Neutrophil (primary cell): ENCODE results near the gene OR6S1.
A peak's percentile ranks its signal among the peaks of the same experiment; 100 is the strongest.

Experiments
- H3K27ac ChIP-seq: fragments of 200-600 bp; sonication (generic); 2 replicates; pipeline ENCODE4 v1.5.1; 2016; ENCODE audit warnings: mild to moderate bottlenecking, moderate library complexity
- H3K27me3 ChIP-seq: fragments of 200-600 bp; sonication (generic); 2 replicates; pipeline ENCODE4 v1.6.0; 2016; ENCODE audit warnings: mild to moderate bottlenecking
- H3K36me3 ChIP-seq: fragments of 200-600 bp; sonication (generic); 2 replicates; pipeline ENCODE4 v1.5.1; 2017
- H3K4me1 ChIP-seq, 2 experiments: fragments of 200-600 bp in 1 of 2; sonication (generic) in 1 of 2; 1 replicate in 1 of 2; 2 replicates in 1 of 2; pipeline versions ENCODE4 v1.5.1 to v1.6.1; 2013 to 2016; ENCODE audit warnings: low read depth in 1 of 2, low read length in 1 of 2, mild to moderate bottlenecking in 1 of 2, moderate library complexity in 1 of 2; ENCODE audit not compliant: control insufficient read depth in 1 of 2, insufficient read depth in 1 of 2
- H3K4me3 ChIP-seq, 2 experiments: fragments of 200-600 bp in 1 of 2; sonication (generic) in 1 of 2; 1 replicate in 1 of 2; 2 replicates in 1 of 2; pipeline ENCODE4 v1.5.1; 2013 to 2016; ENCODE audit warnings: low read depth in 1 of 2, low read length in 1 of 2, mild to moderate bottlenecking in 1 of 2, moderate library complexity in 1 of 2
- H3K9me3 ChIP-seq: fragments of 200-600 bp; sonication (generic); 2 replicates; pipeline ENCODE4 v1.5.1; 2016
- TF ChIP-seq, protein P1 (sequence below): fragments of 200-600 bp; sonication (generic); IDR thresholded peaks from 2 replicates; pipeline ENCODE4 v1.5.1; 2016; ENCODE audit warnings: antibody characterized with exemption

Gene OR6S1, protein sequence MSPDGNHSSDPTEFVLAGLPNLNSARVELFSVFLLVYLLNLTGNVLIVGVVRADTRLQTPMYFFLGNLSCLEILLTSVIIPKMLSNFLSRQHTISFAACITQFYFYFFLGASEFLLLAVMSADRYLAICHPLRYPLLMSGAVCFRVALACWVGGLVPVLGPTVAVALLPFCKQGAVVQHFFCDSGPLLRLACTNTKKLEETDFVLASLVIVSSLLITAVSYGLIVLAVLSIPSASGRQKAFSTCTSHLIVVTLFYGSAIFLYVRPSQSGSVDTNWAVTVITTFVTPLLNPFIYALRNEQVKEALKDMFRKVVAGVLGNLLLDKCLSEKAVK

DNA sequence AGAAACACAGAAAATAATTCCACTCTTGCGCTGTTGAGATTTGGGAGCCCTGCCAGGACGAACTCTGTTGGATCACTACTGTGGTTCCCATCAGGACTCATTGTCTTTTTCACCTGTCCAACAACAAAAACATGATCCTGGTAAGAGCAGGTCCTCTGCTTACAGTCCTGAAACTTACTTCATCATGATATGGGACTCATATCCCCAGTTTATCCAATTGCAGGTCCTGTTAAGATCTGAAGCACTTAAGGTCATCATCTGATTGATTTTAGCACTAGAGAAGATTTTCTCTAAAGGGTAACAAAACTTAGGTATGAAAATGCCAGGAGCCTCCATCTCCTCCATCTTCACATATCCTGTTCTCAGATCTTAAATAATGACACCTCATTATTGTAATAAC, at the start of gene OR6S1:
Gene OR6S1, minus strand, starts transcription at position 101 of the 400 bp plus-strand sequence. Its CDS starts 0 bp downstream, at position 101.
- no peaks in the 10 kb centered on the region for H3K9me3 ChIP-seq
- H3K27ac ChIP-seq, result no peak within 1 kb of the TSS
- no peak within 1 kb of the TSS for H3K4me3 ChIP-seq
- H3K4me1 ChIP-seq, result no peaks in the 10 kb centered on the region
- no peaks in the 10 kb centered on the region for H3K36me3 ChIP-seq
- peaks cover 79% of the 10 kb centered on the region for H3K27me3 ChIP-seq
- TF ChIP-seq, protein P1, sequence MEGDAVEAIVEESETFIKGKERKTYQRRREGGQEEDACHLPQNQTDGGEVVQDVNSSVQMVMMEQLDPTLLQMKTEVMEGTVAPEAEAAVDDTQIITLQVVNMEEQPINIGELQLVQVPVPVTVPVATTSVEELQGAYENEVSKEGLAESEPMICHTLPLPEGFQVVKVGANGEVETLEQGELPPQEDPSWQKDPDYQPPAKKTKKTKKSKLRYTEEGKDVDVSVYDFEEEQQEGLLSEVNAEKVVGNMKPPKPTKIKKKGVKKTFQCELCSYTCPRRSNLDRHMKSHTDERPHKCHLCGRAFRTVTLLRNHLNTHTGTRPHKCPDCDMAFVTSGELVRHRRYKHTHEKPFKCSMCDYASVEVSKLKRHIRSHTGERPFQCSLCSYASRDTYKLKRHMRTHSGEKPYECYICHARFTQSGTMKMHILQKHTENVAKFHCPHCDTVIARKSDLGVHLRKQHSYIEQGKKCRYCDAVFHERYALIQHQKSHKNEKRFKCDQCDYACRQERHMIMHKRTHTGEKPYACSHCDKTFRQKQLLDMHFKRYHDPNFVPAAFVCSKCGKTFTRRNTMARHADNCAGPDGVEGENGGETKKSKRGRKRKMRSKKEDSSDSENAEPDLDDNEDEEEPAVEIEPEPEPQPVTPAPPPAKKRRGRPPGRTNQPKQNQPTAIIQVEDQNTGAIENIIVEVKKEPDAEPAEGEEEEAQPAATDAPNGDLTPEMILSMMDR, result no peak

DNA sequence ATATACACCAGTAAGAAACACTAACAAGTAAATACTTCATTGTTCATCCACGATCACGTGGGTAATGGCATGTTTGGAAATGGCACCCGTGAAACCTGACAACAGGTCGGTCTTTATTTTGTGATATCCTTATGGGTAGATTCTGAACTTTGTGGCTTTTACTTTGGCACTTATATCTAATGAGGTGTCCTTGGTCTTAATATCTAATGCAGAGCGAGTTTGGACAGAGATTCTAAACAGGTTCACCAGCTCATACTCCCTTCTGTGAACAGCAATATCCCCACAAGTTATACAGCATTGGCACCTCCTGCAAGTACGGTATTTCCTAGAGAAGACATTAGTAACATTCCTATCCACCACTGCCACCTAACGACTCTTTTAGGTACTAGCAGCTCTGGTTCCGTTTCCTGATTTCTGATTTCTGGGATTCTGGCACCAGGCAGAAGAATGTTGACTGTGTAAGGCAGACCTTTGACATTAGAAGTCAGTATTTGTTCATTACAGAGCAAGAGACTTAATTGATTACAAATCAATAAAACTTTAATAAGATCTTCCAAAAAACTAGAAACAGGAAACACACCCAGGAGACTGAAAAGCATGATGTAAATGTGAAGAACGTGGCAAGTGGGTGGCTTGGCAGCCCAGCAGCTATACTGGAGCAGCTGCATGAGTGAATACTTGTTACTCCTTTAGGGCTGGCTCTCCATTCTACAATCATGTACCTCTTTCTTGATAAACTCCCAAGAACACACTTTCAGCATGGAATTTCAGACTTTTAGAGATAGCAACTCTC, 49.6 kb upstream of the OR6S1 start:
- Histone ChIP-seq H3K9me3 (no peaks in the 10 kb centered on the region), H3K4me3 (no peak overlapping the region), H3K27ac (no peak overlapping the region), H3K27me3 (peaks cover 4% of the 10 kb centered on the region), H3K36me3 (no peaks in the 10 kb centered on the region), H3K4me1 (no peaks in the 10 kb centered on the region)
- TF ChIP-seq, protein P1, result peak; percentile 88

DNA sequence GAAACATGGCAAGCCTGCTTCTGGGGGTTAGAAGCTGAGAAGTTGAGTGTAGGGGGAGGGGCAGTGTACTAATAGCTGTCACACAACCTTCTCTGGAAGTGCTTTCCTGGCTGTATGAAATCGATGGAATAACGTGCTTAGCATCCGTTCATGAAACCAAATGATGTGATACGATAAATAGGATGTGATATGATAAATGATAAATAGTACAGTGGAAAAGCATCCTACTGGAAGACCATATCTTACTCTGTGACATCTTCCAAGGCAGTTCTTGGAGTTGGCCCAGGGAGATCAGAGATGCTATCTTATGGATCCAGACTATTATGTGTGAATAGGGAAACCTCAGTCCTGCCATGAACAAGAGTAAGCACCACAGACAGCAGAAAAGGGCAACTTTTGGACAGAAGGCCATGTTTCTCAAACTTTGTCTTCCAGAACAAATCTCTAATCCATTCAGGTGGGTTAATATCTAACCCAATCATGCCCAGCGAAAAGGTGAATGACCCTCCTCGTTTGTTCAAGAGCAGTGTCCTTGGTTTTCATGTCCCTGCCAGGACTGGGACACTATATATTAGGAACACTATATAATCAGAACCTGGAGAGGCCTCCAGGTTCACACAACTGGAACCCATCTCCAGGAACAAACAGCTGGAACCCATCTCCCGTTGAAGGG, 46.8 kb upstream of the OR6S1 start, which contains the start of gene ANG:
Gene ANG, plus strand, starts transcription at position 598 of the 673 bp plus-strand sequence. CDS start 4,801 bp downstream, outside the sequence.
- Histone ChIP-seq H3K4me1 (peaks cover 21 to 22% of the 10 kb centered on the region in 2 experiments), H3K36me3 (no peaks in the 10 kb centered on the region), H3K27me3 (peaks cover 32% of the 10 kb centered on the region), H3K27ac (no peak within 1 kb of the TSS), H3K4me3 (no peak within 1 kb of the TSS), H3K9me3 (no peaks in the 10 kb centered on the region)
- TF ChIP-seq, protein P1, result no peak

DNA sequence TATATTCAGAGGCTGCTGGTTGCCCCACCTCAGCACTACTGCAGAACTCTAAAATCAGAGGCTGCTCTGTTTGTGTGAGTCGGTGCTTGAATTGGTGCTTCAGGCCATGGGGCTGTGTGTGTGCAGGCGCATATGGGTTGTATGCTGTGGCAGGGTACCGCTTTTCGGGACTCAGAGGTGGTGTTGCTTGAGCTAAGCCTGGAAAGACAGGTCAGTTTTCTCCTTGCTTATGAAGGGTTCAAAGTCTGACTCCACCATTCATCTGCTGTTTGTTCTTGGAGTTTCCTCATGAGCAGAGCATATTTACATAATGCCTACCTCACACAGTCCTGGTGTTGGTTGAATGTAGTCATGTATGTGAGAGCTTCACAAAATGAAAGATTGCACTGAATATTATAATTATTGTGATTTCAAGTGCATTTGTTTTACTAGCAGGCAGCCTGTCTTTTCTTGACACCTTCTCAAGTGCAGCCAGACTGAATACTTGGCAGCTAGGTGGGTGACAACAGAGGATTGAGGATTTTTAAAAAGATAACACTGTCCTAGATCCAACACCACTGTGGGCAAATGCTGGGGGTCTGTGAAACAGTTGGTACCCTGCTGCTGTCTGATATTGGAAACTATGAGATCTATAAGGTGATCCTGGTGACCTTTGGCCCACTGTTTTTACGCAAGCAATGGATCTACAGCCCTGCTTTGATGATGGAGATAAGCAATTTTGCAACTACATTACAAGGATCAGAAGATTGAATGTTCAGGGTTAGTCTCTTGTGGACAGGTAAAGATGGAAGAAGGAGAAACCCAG, 46.1 kb upstream of the OR6S1 start:
- H3K4me3 ChIP-seq, result no peak overlapping the region
- TF ChIP-seq, protein P1, result no peak
- no peaks in the 10 kb centered on the region for H3K9me3 ChIP-seq
- peaks cover 35% of the 10 kb centered on the region for H3K27me3 ChIP-seq
- peaks cover 28 to 29% of the 10 kb centered on the region in 2 experiments for H3K4me1 ChIP-seq
- no peaks in the 10 kb centered on the region for H3K36me3 ChIP-seq
- H3K27ac ChIP-seq, result no peak overlapping the region
